GM12878 (cell line): Measurements from ENCODE around the gene CABLES1. TPM values are rescaled to one million over a fixed set of nuclear protein-coding genes. Genes with fewer than 3 reads are reported as not detected.

Source experiments
- ATAC-seq: fragments of 200-7000 bp; cut with Tn5 transposase; 3 replicates; pipeline ENCODE4 v1.9.1; 2020; ENCODE audit warnings: mild to moderate bottlenecking, moderate library complexity
- BruUV-seq: library from RNA; stranded (reverse); fragments of 400-500 nt; replicated peaks from 2 replicates; lab custom pipeline; 2021; lab: Mats Ljungman, UMichigan
- CTCF ChIA-PET: fragments of 300-600 bp; sonication (Branson Sonifier 250); formaldehyde crosslinking; extraction: SDS; loops from one replicate; lab custom pipeline; 2021; ENCODE audit warnings: inconsistent platforms; lab: Yijun Ruan, JAX
- POLR2A ChIA-PET: fragments of 350-600 bp; formaldehyde crosslinking; extraction: SDS; loops from one replicate; lab custom pipeline; 2021; ENCODE audit warnings: inconsistent platforms; lab: Charles Lee
- RAD21 ChIA-PET: fragments of 300-600 bp; sonication (Branson Sonifier 250); formaldehyde crosslinking; loops from one replicate; lab custom pipeline; 2023; ENCODE audit warnings: antibody characterized with exemption; ENCODE audit not compliant: unreplicated experiment; lab: Charles Lee
- SMC1A ChIA-PET: fragments of 300-600 bp; sonication (Branson Sonifier 250); formaldehyde crosslinking; loops from one replicate; lab custom pipeline; 2023; ENCODE audit not compliant: unreplicated experiment, uncharacterized antibody; lab: Charles Lee
- DNase-seq: peaks from one replicate; pipeline ENCODE4 v3.0.0-alpha.2; 2011; ENCODE audit warnings: low read depth, low spot score
- FAIRE-seq: peaks from 3 replicates; lab custom pipeline; 2011; peaks lifted over from hg19 to GRCh38; lab: Jason Lieb, UNC
- H2AFZ ChIP-seq: 2 replicates; pipeline ENCODE4 v1.6.0; 2011; ENCODE audit warnings: low read depth, low read length, control low read depth; ENCODE audit not compliant: control insufficient read depth
- H3K27ac ChIP-seq: 2 replicates; pipeline ENCODE4 v1.5.1; 2011; ENCODE audit warnings: control low read depth; ENCODE audit not compliant: control insufficient read depth, insufficient read depth
- H3K27me3 ChIP-seq, 2 experiments: replicated peaks in 1 of 2; 2 replicates each; pipeline versions ENCODE4 v1.6.0 to v1.6.1; 2011; ENCODE audit warnings: low read length in 1 of 2; ENCODE audit not compliant: control insufficient read depth in 2 of 2, insufficient read depth in 2 of 2
- H3K36me3 ChIP-seq, 2 experiments: 2 replicates each; pipeline ENCODE4 v1.5.1; 2011; ENCODE audit warnings: low read length in 1 of 2; ENCODE audit not compliant: control insufficient read depth in 2 of 2, insufficient read depth in 2 of 2
- H3K4me1 ChIP-seq: 2 replicates; pipeline ENCODE4 v1.6.1; 2011; ENCODE audit warnings: mild to moderate bottlenecking, low read length, moderate library complexity, mixed read lengths; ENCODE audit not compliant: control insufficient read depth, insufficient read depth
- H3K4me2 ChIP-seq: 2 replicates; pipeline ENCODE4 v1.6.0; 2011; ENCODE audit warnings: control low read depth; ENCODE audit not compliant: control insufficient read depth, insufficient read depth
- H3K4me3 ChIP-seq: fragments of 200-600 bp; sonication (generic); 2 replicates; pipeline ENCODE4 v1.5.1; 2016
- H3K79me2 ChIP-seq: 2 replicates; pipeline ENCODE4 v1.6.0; 2011; ENCODE audit warnings: low read length; ENCODE audit not compliant: control insufficient read depth, insufficient read depth
- H3K9ac ChIP-seq: 2 replicates; pipeline ENCODE4 v1.8.0; 2011; ENCODE audit warnings: low read length, control low read depth, mixed read lengths; ENCODE audit not compliant: control insufficient read depth, insufficient read depth
- H3K9me3 ChIP-seq: replicated peaks from 3 replicates; pipeline ENCODE4 v1.5.1; 2011; ENCODE audit warnings: mild to moderate bottlenecking, low read length; ENCODE audit not compliant: control insufficient read depth, insufficient read depth
- H4K20me1 ChIP-seq: 2 replicates; pipeline ENCODE4 v1.6.0; 2011; ENCODE audit not compliant: control insufficient read depth, insufficient read depth
- CREM ChIP-seq: IDR thresholded peaks from 2 replicates; pipeline ENCODE4 v1.6.1; 2014; ENCODE audit warnings: antibody characterized with exemption, low read depth
- CTCF ChIP-seq, 3 experiments: IDR thresholded peaks in 2 of 3; conservative IDR thresholded peaks in 1 of 3; 2 replicates each; pipeline ENCODE4 v1.5.1; 2011; ENCODE audit warnings: low read depth in 3 of 3, low read length in 3 of 3, mild to moderate bottlenecking in 3 of 3, control low read depth in 2 of 3, moderate library complexity in 2 of 3, inconsistent platforms in 1 of 3, mixed read lengths in 1 of 3; ENCODE audit not compliant: control insufficient read depth in 2 of 3, insufficient read depth in 1 of 3; ENCODE audit errors: extremely low read depth in 1 of 3
- HDGF ChIP-seq: fragments of 450-650 bp; IDR thresholded peaks from 2 replicates; pipeline ENCODE4 v1.6.1; 2016; ENCODE audit warnings: antibody characterized with exemption
- NFYB ChIP-seq: IDR thresholded peaks from 2 replicates; pipeline ENCODE4 v1.6.1; 2011; ENCODE audit warnings: low read depth, mild to moderate bottlenecking, low read length, improper control_type of control experiment, moderate library complexity; ENCODE audit not compliant: insufficient read depth
- NR2C2 ChIP-seq: IDR thresholded peaks from 2 replicates; pipeline ENCODE4 v1.6.1; 2011; ENCODE audit warnings: borderline replicate concordance, low read depth; ENCODE audit not compliant: control insufficient read depth, insufficient read length
- RAD21 ChIP-seq: IDR thresholded peaks from 2 replicates; pipeline ENCODE4 v1.6.1; 2011; ENCODE audit warnings: mild to moderate bottlenecking, low read depth, low read length, moderate library complexity; ENCODE audit not compliant: insufficient read depth
- SUZ12 ChIP-seq: fragments of 200-600 bp; sonication (generic); IDR thresholded peaks from one replicate; pipeline ENCODE4 v1.6.1; 2018; ENCODE audit warnings: antibody characterized with exemption, mild to moderate bottlenecking; ENCODE audit not compliant: unreplicated experiment
- WGBS: methylation state at CpG from one replicate; pipeline ENCODE4 v1.1.6; 2016; ENCODE audit warnings: low lambda C conversion rate; ENCODE audit not compliant: insufficient replicate concordance, insufficient coverage; ENCODE audit errors: missing lambda C conversion rate; 5-methylcytosine and 5-hydroxymethylcytosine counted together
- in situ Hi-C: fragments of 300-500 bp; cut with MboI; formaldehyde crosslinking; loops from 9 replicates; pipeline ENCODE4 v1.14.3; 2018; ENCODE audit warnings: mixed read lengths
- intact Hi-C: fragments of 100-400 bp; cut with micrococcal nuclease; formaldehyde crosslinking; loops from one replicate; pipeline ENCODE4 v1.14.2; 2022; ENCODE audit not compliant: unreplicated experiment
- polyA plus RNA-seq, 11 experiments: library from polyadenylated mRNA; depleted of rRNA in 4 of 11; unstranded in 6 of 11; stranded (reverse) in 5 of 11; fragments of >200 nt; fragmentation: Nextera tagmentation in 4 of 11; fragmentation: Illumina TruSeq in 1 of 11; extraction: Ambion mirVana in 4 of 11; extraction: Trizol in 1 of 11; gene quantifications; 1 replicate in 1 of 11; 2 replicates in 10 of 11; pipeline versions ENCODE4 v1.2.1 to v1.2.3, GENCODE V29; 2011 to 2016; ENCODE audit warnings: inconsistent platforms in 2 of 11, missing spikeins in 2 of 11, low read depth in 1 of 11
- total RNA-seq, 4 experiments: library from RNA; depleted of rRNA in 3 of 4; stranded (reverse); fragments of >200 nt in 3 of 4; fragmentation: Illumina TruSeq in 1 of 4; extraction: Trizol in 1 of 4; gene quantifications; 2 replicates each; pipeline versions ENCODE4 v1.2.1 to v1.2.3, GENCODE V29; 2013 to 2021

Gene CABLES1
- total and polyA plus RNA-seq, 10 of the 15 experiments (the other 5 are each of a cell fraction or from before 2014, with no cell fraction given), result 2.9 to 27.2 (median 8.2) TPM

DNA sequence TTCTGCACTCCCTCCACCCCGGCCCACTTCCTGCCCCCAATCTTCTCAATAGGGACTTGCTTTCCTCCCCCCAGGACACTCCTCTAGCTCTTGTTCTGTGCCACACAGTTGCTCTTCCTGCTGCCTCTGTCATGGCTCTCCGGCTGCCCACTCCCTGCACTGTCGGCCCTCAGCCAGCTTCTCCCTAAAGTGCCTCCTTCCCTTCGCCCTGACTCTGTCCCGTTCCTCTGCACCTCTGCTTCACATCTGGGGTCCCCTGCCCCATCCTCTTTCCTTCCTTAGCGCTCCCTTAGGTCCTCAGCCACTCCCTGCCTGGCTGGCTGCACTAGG is 132.1 kb downstream of the CABLES1 start:
- SMC1A ChIA-PET, result interaction anchor here (1.0 to 3.5 kb wide), 13 partner anchors 11 to 134 kb away, joined by 3 to 13 read pairs (median 6); no protein-coding TSS in a partner anchor
- no peak overlapping the region for H3K9ac ChIP-seq
- 74% methylated on average over 6 of the region's 6 CpGs for WGBS
- RAD21 ChIA-PET, result interaction anchor here (1.0 to 3.2 kb wide), 9 partner anchors 22 to 145 kb away, joined by 3 to 20 read pairs (median 5); no protein-coding TSS in a partner anchor
- H3K27ac ChIP-seq, result peak overlapping the region; percentile 37; the same call in 1 of the 2 replicates
- no peaks in the 10 kb centered on the region; a peak in 1 of 4 replicates for H3K36me3 ChIP-seq
- DNase-seq, result no peak
- CTCF ChIA-PET, result interaction anchor here (1.1 to 2.4 kb wide), 4 partner anchors 12 to 136 kb away, joined by 3 to 13 read pairs (median 6); no protein-coding TSS in a partner anchor
- in situ Hi-C loops (no loop called here), intact Hi-C loops (no loop called here)
- no peaks in the 10 kb centered on the region for H4K20me1 ChIP-seq
- H3K9me3 ChIP-seq, result peaks cover 19% of the 10 kb centered on the region
- FAIRE-seq, result no peak
- H3K4me1 ChIP-seq, result peaks cover 14% of the 10 kb centered on the region
- no peaks in the 10 kb centered on the region for H3K79me2 ChIP-seq
- no peak overlapping the region for H3K4me2 ChIP-seq
- H2AFZ ChIP-seq, result peak overlapping the region; percentile 71
- ATAC-seq, result no peak
- POLR2A ChIA-PET, result interaction anchor here (1.5 to 1.7 kb wide), 3 partner anchors 9 to 14 kb away, joined by 4 to 8 read pairs (median 5); no protein-coding TSS in a partner anchor
- no peak overlapping the region for H3K4me3 ChIP-seq
- TF ChIP-seq NFYB, result no peak
- peak; percentile 89 for TF ChIP-seq HDGF
- TF ChIP-seq CREM, result no peak
- no peak for TF ChIP-seq CTCF (IDR thresholded peaks at IDR 0.05 in 2 of 3, conservative IDR thresholded peaks at IDR 0.05 in 1 of 3; ENCODE audit: control insufficient read depth in 2 of 3, extremely low read depth in 1 of 3, insufficient read depth in 1 of 3, low read depth in 3 of 3, low read length in 3 of 3)
- TF ChIP-seq NR2C2, result no peak
- no peak for TF ChIP-seq SUZ12
- no peak for TF ChIP-seq RAD21
- TF ChIP-seq, all 136 proteins: peak for 1
- no peaks in the 10 kb centered on the region for H3K27me3 ChIP-seq
- BruUV-seq, result no TSS peak
